CD8-positive, alpha-beta memory T cell (primary cell): ENCODE measurements around the gene IRF1. TPM values are rescaled to one million over a fixed set of nuclear protein-coding genes. Genes with fewer than 3 reads are reported as not detected.

ENCODE experiments used
- CTCF ChIA-PET: fragments of 350-600 bp; sonication (Branson Sonifier 250); formaldehyde crosslinking; loops from one replicate; lab custom pipeline; 2021; ENCODE audit warnings: antibody characterized with exemption; lab: Charles Lee
- POLR2A ChIA-PET: fragments of 350-600 bp; sonication (Branson Sonifier 250); formaldehyde crosslinking; loops from one replicate; lab custom pipeline; 2021; ENCODE audit warnings: antibody characterized with exemption; lab: Charles Lee
- DNase-seq, 5 donors: peaks; one replicate each; pipeline versions ENCODE4 v3.0.0 to v3.0.0-alpha.2; 2020 to 2022; ENCODE audit warnings: mixed read lengths in 1 of 5
- H3K27ac ChIP-seq: one replicate; pipeline ENCODE4 v1.7.0; 2013; ENCODE audit warnings: low read depth, mild to moderate bottlenecking, low read length, moderate library complexity
- H3K27me3 ChIP-seq: 2 replicates; pipeline ENCODE4 v1.7.0; 2013; ENCODE audit warnings: low read length, mild to moderate bottlenecking; ENCODE audit not compliant: insufficient read depth, poor library complexity, severe bottlenecking
- H3K36me3 ChIP-seq: 2 replicates; pipeline ENCODE4 v1.7.0; 2013; ENCODE audit warnings: mild to moderate bottlenecking, low read length, moderate library complexity; ENCODE audit not compliant: insufficient read depth
- H3K4me1 ChIP-seq: 2 replicates; pipeline ENCODE4 v1.7.0; 2013; ENCODE audit warnings: mild to moderate bottlenecking, low read length, moderate library complexity; ENCODE audit not compliant: insufficient read depth
- H3K4me3 ChIP-seq: 2 replicates; pipeline ENCODE4 v1.7.0; 2013; ENCODE audit warnings: mild to moderate bottlenecking, low read length
- H3K9me3 ChIP-seq: 2 replicates; pipeline ENCODE4 v1.7.0; 2013; ENCODE audit warnings: mild to moderate bottlenecking, low read length
- H3K27ac Mint-ChIP-seq, 8 donors: one replicate each; pipeline ENCODE4 v1.8.0; 2020 to 2021; ENCODE audit warnings: mixed read lengths in 8 of 8, mild to moderate bottlenecking in 6 of 8, inconsistent platforms in 3 of 8, moderate library complexity in 3 of 8
- H3K27me3 Mint-ChIP-seq, 2 donors: one replicate each; pipeline ENCODE4 v1.8.0; 2020 to 2021; ENCODE audit warnings: mixed read lengths in 2 of 2, mild to moderate bottlenecking in 1 of 2, moderate library complexity in 1 of 2
- H3K36me3 Mint-ChIP-seq, 3 donors: one replicate each; pipeline ENCODE4 v1.8.0; 2020 to 2021; ENCODE audit warnings: mixed read lengths in 3 of 3, inconsistent platforms in 1 of 3, mild to moderate bottlenecking in 1 of 3
- H3K4me1 Mint-ChIP-seq, 3 donors: one replicate each; pipeline ENCODE4 v1.8.0; 2020 to 2021; ENCODE audit warnings: mixed read lengths in 3 of 3, inconsistent platforms in 1 of 3, mild to moderate bottlenecking in 1 of 3
- H3K4me3 Mint-ChIP-seq, 7 donors: one replicate each; pipeline ENCODE4 v1.8.0; 2020 to 2021; ENCODE audit warnings: mixed read lengths in 7 of 7, mild to moderate bottlenecking in 6 of 7, moderate library complexity in 4 of 7, inconsistent platforms in 2 of 7
- H3K9me3 Mint-ChIP-seq, 5 donors: one replicate each; pipeline ENCODE4 v1.8.0; 2020 to 2022; ENCODE audit warnings: mixed read lengths in 5 of 5, mild to moderate bottlenecking in 3 of 5, moderate library complexity in 2 of 5, inconsistent platforms in 1 of 5
- polyA plus RNA-seq: library from polyadenylated mRNA; unstranded; fragments of 300-500 nt; fragmentation: Illumina TruSeq; gene quantifications from one replicate; pipeline ENCODE4 v1.2.3, GENCODE V29; 2021
- total RNA-seq, 2 experiments: library from RNA; stranded (reverse); gene quantifications; one replicate each; pipeline ENCODE4 v1.2.3, GENCODE V29; 2021

Gene IRF1
- total RNA-seq: 100 to 1,000 TPM; 115 to 121 TPM
- polyA plus RNA-seq: 204 TPM

GRCh38 chr5:132490484-132491367 is at the start of gene IRF1:
IRF1 (minus strand) TSS chr5:132490773; CDS start chr5:132489478, 1,295 bp downstream.
- H3K9me3 Mint-ChIP-seq: no peaks in the 10 kb centered on the region
- Histone ChIP-seq H3K27me3 (no peaks in the 10 kb centered on the region), H3K36me3 (peaks cover 42% of the 10 kb centered on the region), H3K27ac (peak within 1 kb of the TSS; percentile 96), H3K4me1 (peaks cover 80% of the 10 kb centered on the region), H3K9me3 (no peaks in the 10 kb centered on the region), H3K4me3 (peak within 1 kb of the TSS; percentile 88)
- CTCF ChIA-PET: interaction anchor here (0.7 to 14.5 kb wide), 23 partner anchors 9 to 121 kb away, joined by 3 to 222 read pairs (median 14); partner anchors contain the start of gene SLC22A5
- H3K27ac Mint-ChIP-seq: peak within 1 kb of the TSS; percentile 97 to 100 (median 98)
- peaks cover 26 to 52% (median 37%) of the 10 kb centered on the region in 3 donors for H3K36me3 Mint-ChIP-seq
- H3K4me3 Mint-ChIP-seq: peak within 1 kb of the TSS; percentile 88 to 99 (median 96)
- DNase-seq: peak; percentile 95 to 99 (median 98)
- H3K27me3 Mint-ChIP-seq: peaks cover 0 to 13% of the 10 kb centered on the region in 2 donors
- peaks cover 69 to 80% (median 77%) of the 10 kb centered on the region in 3 donors for H3K4me1 Mint-ChIP-seq
- POLR2A ChIA-PET: interaction anchor here (0.5 to 7.3 kb wide), 24 partner anchors 10 to 372 kb away, joined by 3 to 104 read pairs (median 6); partner anchors contain the start of gene RAD50

GRCh38 chr5:132540149-132540548 is 49.6 kb upstream of the IRF1 start:
- no peaks in the 10 kb centered on the region for H3K4me1 Mint-ChIP-seq
- H3K4me1 ChIP-seq: no peaks in the 10 kb centered on the region
- H3K27me3 Mint-ChIP-seq: peaks cover 9 to 13% of the 10 kb centered on the region in 2 donors
- no peaks in the 10 kb centered on the region for H3K9me3 ChIP-seq
- POLR2A ChIA-PET: no interaction called here
- H3K4me3 Mint-ChIP-seq: no peak overlapping the region
- no peak for DNase-seq
- CTCF ChIA-PET: no interaction called here
- no peak overlapping the region for H3K4me3 ChIP-seq
- H3K36me3 ChIP-seq: no peaks in the 10 kb centered on the region
- no peak overlapping the region for H3K27ac Mint-ChIP-seq
- H3K27ac ChIP-seq: no peak overlapping the region
- no peaks in the 10 kb centered on the region for H3K9me3 Mint-ChIP-seq
- no peaks in the 10 kb centered on the region for H3K27me3 ChIP-seq
- H3K36me3 Mint-ChIP-seq: no peaks in the 10 kb centered on the region

GRCh38 chr5:132539716-132540115 is 49.1 kb upstream of the IRF1 start:
- Mint-ChIP-seq H3K27ac (peak overlapping the region in 1 of 8 donors; percentile 64), H3K9me3 (no peaks in the 10 kb centered on the region), H3K4me3 (no peak overlapping the region), H3K36me3 (no peaks in the 10 kb centered on the region), H3K4me1 (no peaks in the 10 kb centered on the region), H3K27me3 (peaks cover 12 to 13% of the 10 kb centered on the region in 2 donors)
- POLR2A ChIA-PET: no interaction called here
- no peaks in the 10 kb centered on the region for H3K36me3 ChIP-seq
- no peaks in the 10 kb centered on the region for H3K9me3 ChIP-seq
- no peak overlapping the region for H3K27ac ChIP-seq
- no peak overlapping the region for H3K4me3 ChIP-seq
- DNase-seq: no peak
- CTCF ChIA-PET: no interaction called here
- no peaks in the 10 kb centered on the region for H3K4me1 ChIP-seq
- no peaks in the 10 kb centered on the region for H3K27me3 ChIP-seq

- ChIA-PET CTCF (interaction anchor here (0.9 kb wide), 1 partner anchor 145 kb away, joined by 4 read pairs; no protein-coding TSS in a partner anchor), POLR2A (no interaction called here)
- Histone ChIP-seq H3K27me3 (no peaks in the 10 kb centered on the region), H3K9me3 (no peaks in the 10 kb centered on the region), H3K27ac (no peak overlapping the region), H3K36me3 (no peaks in the 10 kb centered on the region), H3K4me1 (peaks cover 6% of the 10 kb centered on the region), H3K4me3 (no peak overlapping the region)
- Mint-ChIP-seq H3K9me3 (no peaks in the 10 kb centered on the region), H3K4me3 (no peak overlapping the region), H3K36me3 (no peaks in the 10 kb centered on the region), H3K27ac (no peak overlapping the region), H3K27me3 (peaks cover 9 to 27% of the 10 kb centered on the region in 2 donors), H3K4me1 (peaks cover 4 to 19% (median 10%) of the 10 kb centered on the region in 3 donors)
- DNase-seq: no peak
Measured at GRCh38 chr5:132530946-132531345, 40.4 kb upstream of the IRF1 start.

GRCh38 chr5:132528866-132529634 is 38.5 kb upstream of the IRF1 start:
- peak in 1 of 5 donors; percentile 6 for DNase-seq
- CTCF ChIA-PET: interaction anchor here (3.2 kb wide), 1 partner anchor 8 kb away, joined by 12 read pairs; no protein-coding TSS in a partner anchor
- POLR2A ChIA-PET: no interaction called here

GRCh38 chr5:132528021-132528420 is 37.4 kb upstream of the IRF1 start:
- Histone ChIP-seq H3K36me3 (no peaks in the 10 kb centered on the region), H3K9me3 (no peaks in the 10 kb centered on the region), H3K4me1 (peaks cover 6% of the 10 kb centered on the region), H3K4me3 (no peak overlapping the region), H3K27me3 (no peaks in the 10 kb centered on the region), H3K27ac (no peak overlapping the region)
- CTCF ChIA-PET: interaction anchor here (1.2 to 3.2 kb wide), 4 partner anchors 9 to 286 kb away, joined by 3 to 12 read pairs (median 6); partner anchors contain the start of gene SOWAHA
- Mint-ChIP-seq H3K4me3 (no peak overlapping the region), H3K36me3 (peaks cover 0 to 2% (median 0%) of the 10 kb centered on the region in 3 donors), H3K4me1 (peaks cover 4 to 19% (median 10%) of the 10 kb centered on the region in 3 donors), H3K27me3 (peaks cover 2 to 18% of the 10 kb centered on the region in 2 donors), H3K9me3 (no peaks in the 10 kb centered on the region), H3K27ac (no peak overlapping the region)
- POLR2A ChIA-PET: no interaction called here
- no peak for DNase-seq

More at GRCh38 chr5:132528866-132529634, 38.5 kb upstream of the IRF1 start:
- H3K9me3 ChIP-seq: no peaks in the 10 kb centered on the region
- Mint-ChIP-seq H3K36me3 (peaks cover 0 to 2% (median 0%) of the 10 kb centered on the region in 3 donors), H3K9me3 (no peaks in the 10 kb centered on the region), H3K4me3 (no peak overlapping the region), H3K27ac (peak overlapping the region in 3 of 8 donors; percentile 27 to 59 (median 42)), H3K27me3 (peaks cover 5 to 18% of the 10 kb centered on the region in 2 donors), H3K4me1 (peaks cover 4 to 19% (median 10%) of the 10 kb centered on the region in 3 donors)
- peaks cover 6% of the 10 kb centered on the region for H3K4me1 ChIP-seq
- no peaks in the 10 kb centered on the region for H3K27me3 ChIP-seq
- H3K36me3 ChIP-seq: no peaks in the 10 kb centered on the region
- no peak overlapping the region for H3K27ac ChIP-seq
- H3K4me3 ChIP-seq: no peak overlapping the region

- Histone ChIP-seq H3K27ac (no peak overlapping the region), H3K27me3 (no peaks in the 10 kb centered on the region), H3K36me3 (no peaks in the 10 kb centered on the region), H3K9me3 (no peaks in the 10 kb centered on the region), H3K4me3 (no peak overlapping the region), H3K4me1 (peaks cover 6% of the 10 kb centered on the region)
- peaks cover 2 to 11% of the 10 kb centered on the region in 2 donors for H3K27me3 Mint-ChIP-seq
- no peak overlapping the region for H3K4me3 Mint-ChIP-seq
- peaks cover 4 to 19% (median 10%) of the 10 kb centered on the region in 3 donors for H3K4me1 Mint-ChIP-seq
- H3K9me3 Mint-ChIP-seq: no peaks in the 10 kb centered on the region
- DNase-seq: no peak
- ChIA-PET POLR2A (no interaction called here), CTCF (interaction anchor here (0.6 to 3.2 kb wide), 18 partner anchors 10 to 310 kb away, joined by 3 to 22 read pairs (median 3); partner anchors contain the start of genes RAD50, SHROOM1, SLC22A5 and SOWAHA)
- H3K27ac Mint-ChIP-seq: no peak overlapping the region
- peaks cover 0 to 2% (median 0%) of the 10 kb centered on the region in 3 donors for H3K36me3 Mint-ChIP-seq
Measured at GRCh38 chr5:132526974-132527564, 36.5 kb upstream of the IRF1 start.
